ELF-1 (cell line): ENCODE data around the gene CIAO1.
A peak's percentile ranks its signal among the peaks of the same experiment; 100 is the strongest.
"Not testable (repeated sequence)": the region's sequence is repeated elsewhere in the genome, so short reads cannot be mapped to it uniquely, and the experiment has no call there.

ENCODE experiments used
- DNase-seq: peaks from one replicate; pipeline ENCODE4 v3.0.0-alpha.2; 2016; ENCODE audit warnings: low read depth, low spot score

CIAO1 gene

GRCh38 chr2:96265840-96266679 lies at the start of gene CIAO1, which contains the start of gene TMEM127:
TSS of gene CIAO1 (plus strand) at chr2:96266225. CDS start at chr2:96266351, 126 bp downstream.
TSS of gene TMEM127 (minus strand) at chr2:96265997. CDS start at chr2:96265381, 616 bp downstream.
- DNase-seq: peak; percentile 99

DNA sequence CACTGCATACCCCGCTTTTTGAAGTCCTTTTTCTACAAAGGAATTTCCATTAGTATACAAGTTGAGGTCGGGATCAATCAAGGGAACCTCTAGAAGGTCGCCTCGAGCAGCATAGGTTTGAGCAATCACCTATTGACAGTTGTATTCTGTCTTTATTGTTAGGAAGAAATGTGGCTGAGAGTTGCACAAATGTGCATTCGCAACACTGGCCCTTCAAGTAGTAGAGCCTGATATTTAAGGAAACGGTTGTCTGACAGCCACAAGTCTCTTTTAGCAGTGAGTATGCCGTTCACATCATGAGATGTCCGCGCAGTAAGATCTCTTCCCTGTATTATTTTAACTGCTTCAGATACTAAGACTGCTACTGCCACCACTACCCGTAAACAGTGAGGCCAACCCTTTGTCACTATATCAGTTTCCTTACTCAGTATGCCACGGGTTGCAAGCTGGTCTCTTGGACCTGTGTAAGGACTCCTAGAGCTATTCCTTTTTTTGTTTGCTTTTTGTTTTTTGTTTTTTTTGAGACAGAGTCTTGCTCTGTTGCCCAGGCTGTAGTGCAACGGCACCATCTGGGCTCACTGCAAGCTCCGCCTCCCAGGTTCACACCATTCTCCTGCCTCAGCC lies 47.4 kb upstream of the CIAO1 start:
- DNase-seq: no peak

DNA sequence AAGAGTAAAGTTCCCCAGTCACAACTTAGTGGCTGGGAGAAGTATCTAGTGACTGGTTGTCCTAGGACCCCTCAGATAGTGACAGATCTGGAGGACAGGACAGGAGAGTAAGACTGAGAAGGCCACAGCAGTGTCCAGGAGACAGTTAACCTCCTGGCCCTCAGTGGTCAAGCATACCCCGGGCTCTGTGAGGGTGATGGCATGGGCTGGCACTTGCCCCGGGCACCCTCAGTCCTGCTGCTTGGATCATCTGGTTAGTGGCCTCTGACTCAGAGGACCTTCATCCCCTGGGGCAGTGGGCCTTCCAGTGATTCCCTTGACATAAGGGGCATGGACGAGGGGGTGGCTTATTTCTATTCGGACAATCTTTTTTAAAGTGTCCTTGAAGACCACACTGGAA lies 46.1 kb upstream of the CIAO1 start:
- not testable (repeated sequence) for DNase-seq

- not testable (repeated sequence) for DNase-seq
These were observed 44.9 kb upstream of the CIAO1 start for GRCh38 chr2:96221106-96221505.

DNA sequence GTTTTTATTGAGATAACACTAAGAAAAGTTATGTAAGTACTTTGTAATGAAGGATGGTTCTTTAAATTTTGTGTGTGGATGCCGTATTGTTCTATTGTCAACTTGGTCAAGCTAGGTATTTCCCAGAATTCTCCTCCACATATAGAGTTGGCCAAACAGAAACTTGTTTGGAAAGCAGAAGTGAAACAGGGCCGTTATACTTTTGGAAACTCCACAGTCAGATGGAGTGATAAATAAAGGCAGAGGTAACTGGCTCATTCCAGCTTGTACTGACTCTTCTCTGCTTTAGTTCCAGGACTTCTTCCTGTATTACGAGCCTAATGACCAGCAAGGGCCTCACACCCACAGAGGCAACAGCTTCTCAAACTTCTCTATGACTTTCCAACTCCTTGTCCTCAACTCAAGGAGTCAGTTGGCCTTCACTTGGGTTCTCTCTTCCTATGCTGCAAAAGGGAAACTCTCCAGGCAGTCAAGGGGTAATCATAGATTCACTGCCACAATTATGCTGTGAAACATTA lies 41.0 kb upstream of the CIAO1 start:
- DNase-seq: no peak

DNA sequence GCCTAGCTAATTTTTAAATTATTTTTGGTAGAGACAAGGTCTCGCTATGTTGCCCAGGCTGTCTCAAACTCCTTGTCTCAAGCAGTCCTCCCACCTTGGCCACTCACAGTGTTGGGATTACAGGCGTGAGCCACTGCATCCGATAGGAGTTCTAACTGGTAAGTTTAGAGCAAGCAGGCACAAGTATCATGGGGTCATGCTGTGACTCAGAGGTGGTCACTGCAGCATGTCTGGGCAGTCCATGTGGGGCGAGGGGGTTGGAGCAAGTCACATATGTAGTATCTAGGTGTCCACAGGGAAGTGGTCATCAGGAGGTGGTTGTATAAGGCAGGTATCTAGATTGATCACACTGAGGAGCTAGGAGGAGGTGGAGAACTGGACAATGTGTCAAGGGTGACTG lies 34.7 kb upstream of the CIAO1 start:
- no peak for DNase-seq

DNA sequence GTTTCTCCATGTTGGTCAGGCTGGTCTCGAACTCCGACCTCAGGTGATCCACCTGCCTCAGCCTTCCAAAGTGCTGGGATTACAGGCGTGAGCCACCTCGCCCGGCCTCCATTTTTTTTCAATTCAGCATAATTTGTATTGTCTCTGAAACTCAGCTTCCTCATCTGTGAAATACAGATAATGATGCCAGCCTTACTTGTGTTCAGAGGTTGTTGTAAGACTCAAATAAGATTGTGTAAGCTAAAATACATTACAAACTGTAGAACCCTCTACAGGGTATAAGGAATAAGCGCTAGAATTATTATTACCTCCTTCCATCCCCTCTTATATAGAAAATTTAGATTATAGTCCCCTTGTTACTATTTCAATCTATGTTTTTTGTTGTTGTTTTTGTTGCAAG lies 32.6 kb upstream of the CIAO1 start:
- DNase-seq: no peak

DNA sequence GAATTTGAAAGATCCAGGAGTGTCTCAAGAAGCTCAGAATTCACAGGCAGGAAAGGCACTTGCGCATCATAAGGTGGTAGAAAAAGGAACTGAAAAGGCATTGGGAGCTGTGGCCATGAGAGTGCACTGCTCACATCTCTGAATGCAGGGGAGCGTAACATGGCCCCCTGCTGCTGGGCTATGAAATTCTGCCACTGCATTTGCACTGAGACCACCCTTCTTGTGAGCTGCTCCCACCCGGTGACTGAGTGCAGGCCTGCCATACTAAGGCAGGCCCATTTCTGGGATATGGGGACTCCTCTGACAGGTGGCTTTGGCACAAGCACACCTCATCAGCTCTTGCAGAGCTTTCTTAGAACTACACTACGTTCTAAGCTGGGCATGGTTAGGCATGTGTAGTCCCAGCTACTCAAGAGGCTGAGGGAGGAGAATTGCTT lies 32.1 kb upstream of the CIAO1 start:
- no peak for DNase-seq

DNA sequence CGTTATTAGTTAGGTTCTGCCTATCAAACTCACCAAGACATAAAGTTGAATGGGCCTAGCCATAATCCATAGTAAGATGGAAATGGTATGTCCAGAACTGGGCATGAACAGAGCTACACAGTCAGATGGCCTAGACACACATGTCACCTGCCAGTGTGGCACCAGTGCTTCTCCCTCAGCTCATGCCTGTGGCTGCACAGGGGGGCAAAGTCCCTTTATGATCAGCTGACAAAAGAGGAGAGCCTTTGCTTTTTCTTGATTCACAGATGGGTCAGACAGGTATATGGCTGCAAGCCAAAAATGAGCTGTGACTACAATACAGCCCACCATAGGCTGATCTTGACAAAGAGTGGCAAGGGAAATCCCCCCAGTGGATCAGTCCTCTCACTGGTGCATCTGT lies 29.1 kb upstream of the CIAO1 start:
- DNase-seq: no peak

DNA sequence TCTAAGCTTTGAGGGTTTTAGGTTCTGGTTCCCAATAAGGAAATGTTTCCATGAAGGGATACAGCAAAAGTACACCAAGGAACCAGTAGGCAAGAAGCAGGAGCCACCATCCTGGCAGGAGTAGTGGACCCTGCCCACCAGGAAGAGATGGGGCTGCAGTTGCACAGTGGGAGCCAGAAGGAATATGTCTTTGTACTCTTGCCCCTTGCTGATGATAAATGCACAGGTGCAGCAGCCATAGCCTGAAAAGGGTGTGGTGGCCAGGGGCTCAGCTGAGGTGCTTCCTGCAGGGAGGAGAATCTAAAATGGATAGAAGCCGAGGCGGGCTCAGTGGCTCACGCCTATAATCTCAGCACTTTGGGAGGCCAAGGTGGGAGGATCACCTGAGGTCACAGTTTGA lies 27.8 kb upstream of the CIAO1 start:
- no peak for DNase-seq

DNA sequence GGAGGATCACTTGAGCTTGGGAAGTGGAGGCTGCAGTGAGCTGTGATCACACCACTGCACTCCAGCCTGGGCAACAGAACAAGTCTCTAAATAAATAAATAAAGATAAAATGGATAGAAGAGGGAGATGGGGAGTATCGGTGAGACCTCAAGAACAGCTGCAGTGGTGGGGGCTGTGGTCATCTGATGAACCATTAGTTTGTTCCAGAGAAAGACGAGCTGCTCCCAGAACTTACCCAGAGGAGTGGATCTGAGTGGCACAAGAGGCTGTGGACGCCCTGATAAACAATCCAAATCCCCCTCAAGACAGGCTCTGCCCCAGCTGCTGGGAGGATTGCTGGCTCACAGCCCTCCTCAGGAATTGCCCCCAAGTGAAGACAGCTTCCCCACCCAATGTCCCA lies 26.9 kb upstream of the CIAO1 start:
- DNase-seq: no peak

GRCh38 chr2:96239745-96240264 lies 26.2 kb upstream of the CIAO1 start:
- DNase-seq: peak; percentile 13

DNA sequence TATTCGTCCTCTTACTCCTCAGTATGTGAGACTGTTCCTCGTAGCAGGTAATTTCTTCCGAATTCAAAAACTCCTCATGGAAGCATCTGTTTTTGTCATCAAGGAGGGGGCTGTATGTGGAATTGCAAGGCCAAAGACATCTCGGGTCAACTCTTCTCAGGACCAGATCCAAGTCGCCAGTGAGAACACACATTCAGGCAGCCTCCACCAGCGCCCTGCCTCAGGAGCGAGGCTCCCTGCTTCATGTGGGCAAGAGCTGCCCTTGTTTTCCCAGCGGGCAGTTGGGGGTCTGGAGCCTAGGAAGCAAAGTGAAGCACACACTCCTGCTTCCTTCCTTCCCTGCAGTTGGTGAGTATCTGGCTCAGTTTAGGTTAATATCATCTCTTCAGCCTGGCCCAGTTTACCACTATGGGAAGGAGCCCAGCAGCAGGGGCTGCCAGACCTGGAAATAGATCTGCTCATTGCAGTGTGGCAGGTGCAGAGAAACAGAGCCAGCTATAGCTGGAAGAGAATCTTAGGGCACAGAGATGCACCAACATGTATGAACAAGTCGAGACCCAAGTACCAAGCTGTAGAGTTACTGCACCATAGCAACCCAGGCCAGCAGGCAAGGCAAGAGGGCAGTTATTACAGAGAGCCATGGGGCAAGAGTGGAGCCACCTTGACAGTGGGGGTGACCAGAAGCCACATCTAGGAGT lies 25.5 kb upstream of the CIAO1 start:
- no peak for DNase-seq

GRCh38 chr2:96241227-96241626 lies 24.8 kb upstream of the CIAO1 start:
- peak; percentile 15 for DNase-seq

- DNase-seq: no peak
These were observed 24.0 kb upstream of the CIAO1 start for GRCh38 chr2:96241900-96242611.

GRCh38 chr2:96243843-96244242 lies 22.2 kb upstream of the CIAO1 start:
- no peak for DNase-seq

DNA sequence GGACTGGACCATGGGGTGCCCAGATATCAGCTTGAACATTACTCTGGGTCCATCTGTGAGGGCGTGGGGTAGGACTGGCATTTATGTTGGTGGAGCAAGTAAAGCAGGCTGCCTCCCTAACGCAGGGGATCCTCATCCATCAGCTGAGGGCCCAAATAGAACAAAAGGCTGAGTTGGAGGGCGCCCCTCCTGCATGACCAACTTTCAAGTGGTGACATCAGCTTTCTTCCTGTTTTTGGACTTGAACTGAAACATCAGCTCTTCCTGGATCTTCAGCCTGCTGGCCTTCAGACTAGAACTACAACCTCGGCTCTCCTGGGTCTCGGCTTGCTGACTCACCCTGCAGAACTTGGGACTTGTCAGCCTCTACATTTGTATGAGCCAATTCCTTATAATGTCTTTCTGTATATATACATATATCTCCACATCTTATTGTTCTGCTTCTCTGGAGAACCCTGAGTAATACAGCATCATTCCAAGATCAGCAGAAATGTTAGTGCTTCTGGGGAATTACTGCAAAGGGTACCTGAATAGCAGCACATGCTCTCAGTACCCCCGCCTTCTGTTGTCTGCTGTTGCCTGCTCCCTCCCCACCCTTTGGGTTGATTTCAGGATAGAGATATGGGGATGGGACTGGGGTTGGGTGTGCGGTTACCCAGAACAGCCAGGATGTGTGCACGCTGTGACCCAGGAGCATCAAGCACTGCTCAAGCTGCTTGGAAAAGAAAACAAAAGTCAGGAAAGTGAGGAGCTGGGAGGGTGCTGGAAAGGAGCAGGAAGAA lies 20.2 kb upstream of the CIAO1 start:
- DNase-seq: no peak

DNA sequence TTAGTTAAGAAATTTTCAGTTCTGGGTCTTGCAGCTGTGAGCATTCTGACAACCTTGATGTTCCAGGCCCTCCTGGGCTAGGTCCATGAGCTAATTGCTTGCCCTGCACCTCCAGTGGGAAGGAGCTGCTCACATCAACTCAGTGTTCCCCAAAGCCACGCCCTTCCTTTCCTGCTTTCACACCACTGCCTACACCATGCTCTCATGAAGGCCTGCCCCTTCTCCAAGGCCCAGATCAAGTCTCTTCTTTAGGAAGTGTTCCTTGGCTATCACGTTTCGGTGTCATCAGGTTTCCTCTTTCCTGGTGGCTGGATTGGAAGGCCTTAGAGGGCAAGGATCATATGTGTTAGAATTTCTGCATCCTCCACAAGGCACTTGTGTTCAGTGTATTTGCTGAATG lies 19.0 kb upstream of the CIAO1 start:
- DNase-seq: no peak

- no peak for DNase-seq
These were observed 18.1 kb upstream of the CIAO1 start for GRCh38 chr2:96247896-96248295.

DNA sequence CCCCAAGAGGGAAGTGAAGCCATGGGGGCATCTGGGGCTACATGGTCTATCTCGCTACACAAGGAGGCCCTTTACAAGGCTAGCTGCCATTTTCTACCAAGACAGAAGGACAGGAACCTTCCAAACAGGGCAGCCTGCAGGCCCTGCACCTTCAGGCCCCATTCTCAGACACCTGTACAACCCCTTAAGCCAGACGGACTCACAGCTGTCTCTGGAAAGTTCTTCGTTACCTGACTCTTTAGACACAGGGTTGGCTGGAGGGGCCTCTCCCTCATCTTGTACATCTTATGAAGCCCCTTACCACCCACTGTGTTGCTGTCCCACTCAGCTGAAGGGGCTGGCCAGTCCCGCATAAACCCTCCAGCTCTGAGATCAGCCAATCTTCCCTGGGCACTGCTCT lies 17.4 kb upstream of the CIAO1 start:
- no peak for DNase-seq

- no peak for DNase-seq
These were observed 16.4 kb upstream of the CIAO1 start for GRCh38 chr2:96249654-96250053.
